Lower leg skin (tissue), 3 donors: ENCODE measurements around the gene GPBP1L1.

Experiments used
- CTCF ChIP-seq, 3 donors: fragments of 450-650 bp; IDR thresholded peaks; one replicate each; pipeline ENCODE4 v1.5.1; 2016; ENCODE audit warnings: antibody characterized with exemption in 3 of 3, mild to moderate bottlenecking in 3 of 3, moderate library complexity in 2 of 3
- POLR2A ChIP-seq, 2 donors: fragments of 450-650 bp; IDR thresholded peaks; one replicate each; pipeline ENCODE4 v1.6.1; 2016 to 2017; ENCODE audit warnings: antibody characterized with exemption in 2 of 2, mild to moderate bottlenecking in 1 of 2, moderate library complexity in 1 of 2

DNA sequence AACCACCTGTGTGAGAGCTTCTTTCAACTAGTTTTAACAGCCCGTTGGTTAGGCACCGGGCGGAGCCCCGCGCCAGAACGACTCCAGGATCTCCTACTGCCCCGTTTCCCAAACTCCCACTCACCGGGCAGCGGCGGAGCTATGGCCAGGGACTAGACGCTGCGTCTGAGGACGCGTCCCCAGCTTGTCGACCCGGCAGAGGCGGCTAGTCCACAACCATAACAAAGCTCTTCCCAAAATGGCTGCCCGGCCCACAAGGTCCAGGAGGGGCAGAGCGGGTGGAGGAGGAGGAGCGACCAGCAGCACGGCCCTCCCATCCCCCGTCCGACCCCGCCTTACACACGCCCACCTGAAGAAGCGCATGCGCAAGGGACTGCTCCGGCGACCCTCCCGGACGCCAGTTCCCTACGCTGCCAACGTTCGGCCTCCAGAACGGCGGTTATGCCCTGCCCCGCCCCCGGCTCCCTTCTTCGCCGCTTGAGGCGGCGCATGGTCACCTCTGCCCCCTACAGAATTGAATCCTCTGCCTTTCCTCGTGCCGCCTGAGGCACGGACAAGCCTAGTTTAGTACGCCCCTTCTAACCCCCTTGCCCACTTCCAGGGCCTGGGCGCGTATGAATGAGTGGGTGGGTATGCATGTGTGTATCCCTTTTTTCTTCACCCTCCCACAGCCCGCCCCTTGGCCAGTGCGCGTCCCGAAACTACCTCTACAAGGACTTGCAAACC, at the start of gene GPBP1L1:
- TF ChIP-seq CTCF (IDR thresholded peaks at IDR 0.05) (no peak), POLR2A (IDR thresholded peaks at IDR 0.05) (peak in 1 of 2 donors; percentile 38)
